ENCODE data around the gene WDR54.

- no peak for TF ChIP-seq SP7 (tag by site-specific recombination; IDR thresholded peaks at IDR 0.05)
- TF ChIP-seq ZNF660 (tag by site-specific recombination; IDR thresholded peaks at IDR 0.05), result no peak
- TF ChIP-seq CTCF (tag by site-specific recombination; IDR thresholded peaks at IDR 0.05), result no peak
- TF ChIP-seq KLF16 (tag by site-specific recombination; IDR thresholded peaks at IDR 0.05), result no peak
- no peak for TF ChIP-seq ELK4 (IDR thresholded peaks at IDR 0.05; ENCODE audit: borderline replicate concordance, low read depth, low read length)
- no peak for TF ChIP-seq ZNF747 (tag by site-specific recombination; IDR thresholded peaks at IDR 0.05)
- TF ChIP-seq PRDM6 (tag by site-specific recombination; IDR thresholded peaks at IDR 0.05), result no peak
- no peak for TF ChIP-seq GFI1B (tag by site-specific recombination; IDR thresholded peaks at IDR 0.05)
Measured at GRCh38 chr2:74474481-74474880, 53.0 kb downstream of the WDR54 start.
